PFSK-1 (cell line): Measurements from ENCODE around the gene ANTXR1.

Source experiments
- FOXP2 ChIP-seq: optimal IDR thresholded peaks from 2 replicates; pipeline ENCODE3; 2011; ENCODE audit warnings: borderline replicate concordance, control low read depth, inconsistent platforms; ENCODE audit not compliant: insufficient read depth; ENCODE audit errors: extremely low read length, extremely low read depth
- POLR2AphosphoS5 ChIP-seq: IDR thresholded peaks from 2 replicates; pipeline ENCODE4 v1.6.1; 2012; ENCODE audit warnings: low read depth, mild to moderate bottlenecking, control low read depth, low read length, moderate library complexity
- SIN3A ChIP-seq: IDR thresholded peaks from 2 replicates; pipeline ENCODE4 v1.6.1; 2012; ENCODE audit warnings: mild to moderate bottlenecking, low read length, moderate library complexity, borderline replicate concordance; ENCODE audit not compliant: insufficient read depth
- TAF1 ChIP-seq: IDR thresholded peaks from 2 replicates; pipeline ENCODE4 v1.6.1; 2012; ENCODE audit warnings: low read length, control low read depth, borderline replicate concordance; ENCODE audit not compliant: insufficient read depth
- TF ChIP-seq, protein P1 (sequence below), 2 experiments: IDR thresholded peaks; 2 replicates each; pipeline versions ENCODE4 v1.6.1 to v1.8.0; 2011 to 2012; ENCODE audit warnings: low read depth in 2 of 2, low read length in 2 of 2, control low read depth in 1 of 2, inconsistent platforms in 1 of 2, mild to moderate bottlenecking in 1 of 2, moderate library complexity in 1 of 2; ENCODE audit not compliant: insufficient read depth in 1 of 2

The ANTXR1 gene

GRCh38 chr2:69180974-69181373 is 168.0 kb downstream of the ANTXR1 start:
- no peak for TF ChIP-seq FOXP2
- TF ChIP-seq TAF1 = no peak
- TF ChIP-seq POLR2AphosphoS5 = no peak
- TF ChIP-seq SIN3A = no peak
- TF ChIP-seq, protein P1, sequence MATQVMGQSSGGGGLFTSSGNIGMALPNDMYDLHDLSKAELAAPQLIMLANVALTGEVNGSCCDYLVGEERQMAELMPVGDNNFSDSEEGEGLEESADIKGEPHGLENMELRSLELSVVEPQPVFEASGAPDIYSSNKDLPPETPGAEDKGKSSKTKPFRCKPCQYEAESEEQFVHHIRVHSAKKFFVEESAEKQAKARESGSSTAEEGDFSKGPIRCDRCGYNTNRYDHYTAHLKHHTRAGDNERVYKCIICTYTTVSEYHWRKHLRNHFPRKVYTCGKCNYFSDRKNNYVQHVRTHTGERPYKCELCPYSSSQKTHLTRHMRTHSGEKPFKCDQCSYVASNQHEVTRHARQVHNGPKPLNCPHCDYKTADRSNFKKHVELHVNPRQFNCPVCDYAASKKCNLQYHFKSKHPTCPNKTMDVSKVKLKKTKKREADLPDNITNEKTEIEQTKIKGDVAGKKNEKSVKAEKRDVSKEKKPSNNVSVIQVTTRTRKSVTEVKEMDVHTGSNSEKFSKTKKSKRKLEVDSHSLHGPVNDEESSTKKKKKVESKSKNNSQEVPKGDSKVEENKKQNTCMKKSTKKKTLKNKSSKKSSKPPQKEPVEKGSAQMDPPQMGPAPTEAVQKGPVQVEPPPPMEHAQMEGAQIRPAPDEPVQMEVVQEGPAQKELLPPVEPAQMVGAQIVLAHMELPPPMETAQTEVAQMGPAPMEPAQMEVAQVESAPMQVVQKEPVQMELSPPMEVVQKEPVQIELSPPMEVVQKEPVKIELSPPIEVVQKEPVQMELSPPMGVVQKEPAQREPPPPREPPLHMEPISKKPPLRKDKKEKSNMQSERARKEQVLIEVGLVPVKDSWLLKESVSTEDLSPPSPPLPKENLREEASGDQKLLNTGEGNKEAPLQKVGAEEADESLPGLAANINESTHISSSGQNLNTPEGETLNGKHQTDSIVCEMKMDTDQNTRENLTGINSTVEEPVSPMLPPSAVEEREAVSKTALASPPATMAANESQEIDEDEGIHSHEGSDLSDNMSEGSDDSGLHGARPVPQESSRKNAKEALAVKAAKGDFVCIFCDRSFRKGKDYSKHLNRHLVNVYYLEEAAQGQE (IDR thresholded peaks at IDR 0.05; ENCODE audit: insufficient read depth in 1 of 2, low read depth in 2 of 2, low read length in 2 of 2) = no peak

DNA sequence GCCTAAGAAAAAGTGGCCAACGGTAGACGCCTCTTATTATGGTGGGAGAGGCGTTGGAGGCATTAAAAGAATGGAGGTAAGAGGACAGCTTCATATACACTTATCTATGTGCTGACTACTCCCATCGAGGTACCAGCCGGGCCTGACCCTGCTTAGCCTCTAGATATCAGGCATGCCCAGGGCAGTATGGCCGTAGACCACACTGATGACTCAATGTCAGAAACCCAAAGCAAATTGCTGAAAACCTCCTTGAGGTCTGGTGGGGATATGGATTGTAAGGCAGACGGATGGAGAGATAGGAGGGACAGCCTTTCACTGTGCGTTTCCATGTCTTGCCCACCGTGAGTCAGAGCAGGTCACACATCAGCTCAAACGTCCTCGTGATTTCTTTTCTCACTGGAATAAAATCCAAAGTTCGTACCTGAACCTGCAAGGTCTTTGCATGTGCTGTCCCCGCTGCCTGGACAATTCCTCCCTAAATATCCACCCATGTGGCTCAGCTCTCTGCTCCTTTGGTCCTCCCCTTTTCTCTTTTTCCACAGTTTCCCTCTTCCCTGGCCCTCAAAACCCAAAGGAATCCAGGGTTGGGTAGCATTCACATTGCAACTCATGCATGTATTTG is 168.9 kb downstream of the ANTXR1 start:
- TF ChIP-seq, protein P1 (IDR thresholded peaks at IDR 0.05; ENCODE audit: insufficient read depth in 1 of 2, low read depth in 2 of 2, low read length in 2 of 2) = no peak
- no peak for TF ChIP-seq POLR2AphosphoS5
- TF ChIP-seq FOXP2 = no peak
- TF ChIP-seq SIN3A = no peak
- TF ChIP-seq TAF1 = no peak

- no peak for TF ChIP-seq FOXP2
- no peak for TF ChIP-seq TAF1
- no peak for TF ChIP-seq SIN3A
- no peak for TF ChIP-seq POLR2AphosphoS5
- TF ChIP-seq, protein P1 (IDR thresholded peaks at IDR 0.05; ENCODE audit: insufficient read depth in 1 of 2, low read depth in 2 of 2, low read length in 2 of 2) = no peak
These were observed 170.7 kb downstream of the ANTXR1 start for GRCh38 chr2:69183659-69184058.

- TF ChIP-seq TAF1 (no peak), SIN3A (no peak)
These were observed 171.2 kb downstream of the ANTXR1 start for GRCh38 chr2:69184224-69184623.

DNA sequence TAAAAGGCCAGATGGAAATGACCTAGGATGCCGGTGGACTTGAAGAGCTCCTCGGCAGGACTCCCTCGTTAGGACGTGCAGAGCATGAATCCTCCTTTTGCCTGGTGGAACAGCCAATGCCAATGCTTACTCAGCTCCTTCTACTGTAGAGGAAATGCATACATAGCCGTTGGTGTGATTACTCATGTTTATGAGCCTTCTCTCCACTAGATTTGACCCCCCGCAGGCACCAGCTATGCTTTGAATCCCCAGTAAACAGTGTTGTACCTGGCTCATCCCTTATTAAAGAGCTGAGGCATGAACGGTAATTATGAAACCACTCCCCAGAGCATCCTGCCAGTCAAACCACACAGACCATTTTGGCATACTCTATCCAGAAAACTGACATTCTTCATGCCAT is 172.8 kb downstream of the ANTXR1 start:
- TF ChIP-seq POLR2AphosphoS5 (no peak), TAF1 (no peak), FOXP2 (no peak), SIN3A (no peak)
- TF ChIP-seq, protein P1 (IDR thresholded peaks at IDR 0.05; ENCODE audit: insufficient read depth in 1 of 2, low read depth in 2 of 2, low read length in 2 of 2) = no peak
